HG03520 (cell line): Measurements from ENCODE around the gene M1AP.
A peak's percentile ranks its signal among the peaks of the same experiment; 100 is the strongest.

Experiments used
- ATAC-seq: cut with Tn5 transposase; IDR thresholded peaks from one replicate; pipeline ENCODE4 v1.9.1; 2021; ENCODE audit warnings: mild to moderate bottlenecking, moderate library complexity; ENCODE audit not compliant: unreplicated experiment

Gene M1AP

DNA sequence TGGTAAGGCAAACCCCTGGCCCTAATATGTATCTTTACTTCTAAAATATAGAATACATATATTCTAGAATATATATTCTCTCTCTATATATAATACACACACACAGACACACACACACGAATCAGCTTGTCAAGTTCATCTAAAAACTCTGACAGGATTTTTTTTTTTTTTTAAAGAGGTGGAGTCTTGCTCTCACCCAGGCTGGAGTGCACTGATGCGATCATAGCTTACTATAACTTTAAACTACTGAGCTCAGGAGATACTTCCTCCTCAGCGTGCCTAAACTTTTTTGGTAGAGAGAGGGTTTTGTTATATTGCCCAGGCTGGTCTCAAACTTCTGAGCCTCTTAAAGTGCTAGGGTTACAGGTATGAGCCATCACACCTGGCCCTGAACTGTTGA, 48.5 kb downstream of the M1AP start:
- no peak for ATAC-seq

DNA sequence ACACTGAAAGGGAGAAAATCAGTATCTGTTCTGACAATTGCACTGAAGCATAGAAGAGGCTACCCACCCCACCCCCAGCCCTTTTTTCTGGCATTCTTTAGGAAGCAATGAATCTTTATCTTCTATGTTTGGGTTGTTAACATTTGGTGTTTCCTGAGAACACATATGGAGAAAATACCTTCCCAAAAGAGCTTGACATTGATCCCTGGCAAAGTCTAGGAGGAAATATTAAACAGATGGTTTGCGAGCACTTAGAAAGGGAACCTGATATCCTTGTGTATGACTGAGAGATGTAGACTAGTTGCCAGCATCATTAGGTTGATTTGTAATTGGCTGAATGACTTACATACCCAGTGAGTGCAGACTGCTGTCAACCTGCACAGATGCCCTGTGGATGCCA, 50.7 kb downstream of the M1AP start:
- no peak for ATAC-seq

DNA sequence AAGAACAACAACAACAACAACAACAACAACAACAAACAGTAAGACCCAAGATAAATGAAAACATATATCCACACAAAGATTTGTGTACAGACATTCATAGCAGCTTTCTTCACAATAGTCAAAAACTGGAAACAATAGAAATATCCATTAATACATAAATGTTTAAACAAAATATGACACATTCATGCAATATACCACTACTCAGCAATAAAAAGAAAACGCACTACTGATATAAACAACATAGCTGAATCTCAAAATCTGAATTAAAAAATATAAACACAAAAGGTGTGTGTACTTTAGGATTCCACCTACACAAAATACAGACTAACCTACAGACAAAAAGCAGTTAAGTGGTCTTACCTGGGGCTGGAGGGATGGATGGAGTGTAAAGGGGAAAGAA, 51.5 kb downstream of the M1AP start:
- ATAC-seq: no peak

DNA sequence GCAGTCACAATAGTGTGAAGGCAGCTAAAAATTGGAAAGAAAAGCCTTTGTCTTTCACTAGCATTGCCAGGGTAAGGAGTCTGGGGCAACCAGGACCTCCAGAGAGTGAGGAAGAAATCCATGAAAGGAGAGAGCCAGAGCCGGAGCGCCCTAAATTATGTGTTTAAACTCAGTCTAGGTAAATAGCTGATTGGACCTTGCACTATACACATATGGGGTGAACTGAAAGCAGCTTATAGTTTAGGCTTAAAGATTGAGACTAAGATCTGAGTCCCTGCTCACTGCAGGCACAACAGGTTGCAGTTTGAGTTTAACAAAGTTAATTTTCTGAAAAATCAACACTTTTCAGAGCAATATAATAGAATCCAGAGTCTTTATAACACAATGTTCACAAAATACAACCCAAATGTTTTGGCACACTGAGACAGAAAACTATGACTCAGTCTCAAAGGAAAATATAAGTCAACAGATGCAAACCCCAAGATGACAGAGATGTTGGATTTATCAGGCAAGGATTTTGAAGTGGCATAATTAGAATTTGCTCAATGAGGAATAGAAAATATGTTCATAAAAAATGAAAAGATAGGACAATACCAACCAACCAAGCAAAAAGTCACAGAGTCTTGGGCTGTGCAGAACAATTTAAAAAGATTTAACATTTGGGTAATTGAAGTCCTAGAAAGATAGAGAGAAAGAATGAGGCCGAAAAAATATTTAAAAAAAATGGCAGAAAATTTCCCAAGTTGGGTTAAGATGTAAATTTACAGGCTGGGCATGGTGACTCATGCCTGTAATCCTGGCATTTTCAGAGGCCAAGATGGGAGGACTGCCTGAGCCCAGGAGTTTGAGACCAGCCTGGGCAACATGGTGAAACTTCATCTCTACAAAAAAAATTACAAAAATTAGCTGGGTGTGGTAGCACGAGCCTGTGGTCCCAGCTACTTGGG, 54.0 kb downstream of the M1AP start:
- ATAC-seq: no peak

DNA sequence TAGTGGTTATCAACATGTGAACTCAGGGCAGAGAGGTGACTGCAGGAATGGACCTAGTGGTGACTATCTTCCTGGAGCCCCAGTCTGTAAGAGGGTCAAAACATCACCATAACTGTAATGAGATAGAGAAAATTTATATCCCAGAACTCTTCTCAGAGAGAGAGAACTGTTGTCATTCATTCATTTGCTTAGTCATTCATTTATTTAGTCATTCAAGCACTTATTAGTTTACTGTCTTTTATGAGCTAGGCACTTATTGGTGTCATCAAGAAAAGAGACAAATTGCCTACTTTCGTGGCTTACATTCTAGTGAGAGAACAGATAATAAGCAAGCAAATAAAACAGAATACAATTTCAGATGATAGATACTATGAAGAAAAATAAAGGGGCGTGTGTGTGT, 59.5 kb downstream of the M1AP start:
- no peak for ATAC-seq

DNA sequence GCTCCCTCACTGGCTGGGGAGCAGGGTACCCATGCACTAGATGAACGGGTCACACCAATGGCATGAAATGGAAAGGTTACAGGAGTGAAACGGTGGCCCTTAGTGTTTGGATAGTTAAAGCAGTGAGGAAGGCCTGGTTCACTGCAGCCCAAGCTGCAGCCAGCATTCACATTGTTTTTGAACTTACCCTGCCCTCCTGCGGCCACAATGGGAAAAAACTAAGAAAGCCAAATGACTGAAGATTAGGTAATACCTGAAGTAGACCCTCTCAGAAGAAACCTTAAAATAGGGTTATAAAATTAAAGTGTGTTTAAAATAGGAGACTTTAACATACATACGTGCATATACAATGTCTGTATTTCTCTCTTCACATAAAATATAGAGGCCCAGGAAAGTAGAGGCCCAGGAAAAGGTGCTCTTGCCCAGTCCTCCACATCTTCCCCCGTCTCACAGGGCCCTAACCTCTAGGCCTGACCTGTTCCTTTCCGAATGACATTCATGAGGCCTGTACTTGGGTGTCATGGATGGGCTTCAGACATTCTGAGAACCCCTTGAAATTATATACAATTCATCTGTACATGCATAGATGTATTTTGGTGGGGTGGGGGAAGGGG, 60.4 kb downstream of the M1AP start:
- no peak for ATAC-seq

DNA sequence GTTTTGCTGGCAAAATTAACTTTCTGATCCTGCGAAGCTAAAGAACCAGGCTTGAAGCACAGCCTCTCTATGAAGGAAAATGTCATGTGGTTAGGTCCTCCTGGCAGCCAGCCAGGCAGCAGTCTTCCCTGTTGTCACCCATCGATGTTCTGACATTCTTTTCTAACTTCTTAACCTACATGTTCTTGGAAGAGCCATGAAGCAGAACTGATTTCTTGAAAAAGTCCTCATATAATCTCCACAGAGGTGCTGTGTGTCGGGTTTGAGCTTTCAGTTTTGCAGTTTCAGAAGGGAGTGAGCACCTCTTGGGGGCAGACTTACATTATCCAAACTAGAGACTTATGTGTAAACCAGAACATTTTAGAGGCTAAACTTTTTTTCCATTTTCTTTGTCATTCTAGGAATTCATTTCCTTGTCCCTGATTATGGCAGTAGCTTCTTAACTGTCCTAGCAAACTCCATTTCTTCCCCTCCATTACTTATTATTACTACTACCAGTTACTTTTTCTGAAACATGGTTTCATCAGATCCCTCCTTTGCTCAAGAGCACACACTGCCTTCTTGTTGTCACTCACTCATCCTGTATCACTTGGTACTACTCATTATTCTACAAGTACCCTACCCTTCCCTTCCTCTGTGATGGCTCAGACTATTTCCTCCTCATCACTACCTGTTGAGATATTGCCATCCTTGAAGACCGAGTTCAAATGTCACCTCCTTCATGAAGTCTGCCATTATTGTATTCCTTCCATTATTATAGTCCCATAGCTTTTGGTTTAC, 62.5 kb downstream of the M1AP start:
- peak; percentile 40 for ATAC-seq

DNA sequence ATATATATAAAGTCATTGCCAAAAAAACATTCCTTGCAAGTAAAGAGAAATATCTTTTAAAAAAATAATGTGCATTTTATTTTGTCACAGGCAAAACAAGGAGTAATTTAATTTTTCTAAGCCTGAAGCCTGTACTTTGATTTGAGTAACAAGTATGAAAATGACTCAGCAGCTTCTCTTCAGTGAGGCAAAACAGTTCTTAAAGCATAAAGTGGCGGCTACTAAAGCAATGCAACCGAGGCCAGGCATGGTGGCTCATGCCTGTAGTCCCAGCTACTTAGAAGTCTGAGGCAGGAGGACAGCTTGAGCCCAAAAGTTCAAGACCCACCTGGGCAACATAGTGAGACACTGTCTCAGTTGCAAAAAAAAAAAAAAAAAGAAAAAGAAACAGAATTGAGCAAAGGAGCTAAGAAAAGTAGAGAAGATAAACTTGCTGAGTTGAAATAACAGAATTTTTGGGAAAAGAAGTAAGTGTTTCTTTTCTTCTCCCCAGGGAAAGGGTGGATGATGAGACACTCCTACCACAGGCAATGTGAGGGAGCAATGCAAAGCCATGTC, 64.0 kb downstream of the M1AP start:
- peak; percentile 54 for ATAC-seq

DNA sequence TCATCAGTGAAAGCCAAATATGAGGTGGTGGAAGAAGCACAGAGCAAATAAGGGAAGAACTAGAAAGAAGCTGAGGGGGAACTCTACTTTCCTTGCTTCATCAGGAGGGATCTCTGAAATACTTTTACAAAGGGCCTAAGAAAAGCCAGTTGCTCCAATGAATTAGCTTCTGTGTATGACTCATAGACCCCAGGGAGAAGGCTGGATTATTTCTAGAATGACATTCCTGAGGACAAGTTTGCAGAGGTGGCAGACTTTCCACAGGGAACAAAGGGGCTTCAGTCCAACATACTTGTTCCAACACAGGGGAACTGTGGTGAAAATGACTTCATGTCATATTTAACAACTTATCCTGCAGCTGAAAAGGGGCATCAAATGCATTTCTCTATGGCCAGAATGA, 64.6 kb downstream of the M1AP start:
- no peak for ATAC-seq

DNA sequence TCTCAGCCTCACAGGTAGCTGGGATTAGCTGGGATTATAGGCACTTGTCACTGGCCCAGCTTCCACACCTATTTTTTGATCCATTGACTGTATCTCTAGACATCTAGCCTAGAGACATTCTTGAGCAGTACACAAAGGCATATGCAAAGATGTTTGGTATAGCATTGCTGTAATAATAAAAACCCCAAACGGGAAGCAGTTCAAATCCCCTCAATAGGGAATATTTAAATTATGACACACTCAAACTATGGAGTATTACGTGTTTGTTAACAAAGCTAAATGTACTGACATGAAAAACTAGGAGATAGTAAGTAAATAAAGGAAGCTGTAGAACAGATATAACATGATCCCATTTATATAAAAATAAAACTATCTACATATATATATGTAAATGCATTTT, 65.9 kb downstream of the M1AP start:
- ATAC-seq: no peak

DNA sequence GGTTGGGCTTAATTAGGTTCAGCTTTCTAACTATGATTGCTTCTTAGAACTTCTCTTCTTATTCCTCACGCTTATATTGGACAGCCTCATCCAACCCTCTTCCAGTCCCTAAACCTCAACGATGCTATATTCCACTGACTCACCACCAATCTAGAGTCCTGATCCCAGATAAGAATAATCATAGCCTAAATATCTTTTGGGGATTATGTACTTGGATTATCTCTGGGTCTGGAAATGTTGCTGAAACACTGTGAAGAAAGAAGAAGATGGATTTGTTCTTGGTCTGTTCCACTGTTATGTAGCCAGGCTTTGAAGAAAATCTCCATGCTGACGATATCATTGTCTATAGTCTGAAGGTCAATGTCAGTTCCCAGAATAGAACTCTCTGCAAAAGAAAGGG, 66.7 kb downstream of the M1AP start:
- no peak for ATAC-seq

DNA sequence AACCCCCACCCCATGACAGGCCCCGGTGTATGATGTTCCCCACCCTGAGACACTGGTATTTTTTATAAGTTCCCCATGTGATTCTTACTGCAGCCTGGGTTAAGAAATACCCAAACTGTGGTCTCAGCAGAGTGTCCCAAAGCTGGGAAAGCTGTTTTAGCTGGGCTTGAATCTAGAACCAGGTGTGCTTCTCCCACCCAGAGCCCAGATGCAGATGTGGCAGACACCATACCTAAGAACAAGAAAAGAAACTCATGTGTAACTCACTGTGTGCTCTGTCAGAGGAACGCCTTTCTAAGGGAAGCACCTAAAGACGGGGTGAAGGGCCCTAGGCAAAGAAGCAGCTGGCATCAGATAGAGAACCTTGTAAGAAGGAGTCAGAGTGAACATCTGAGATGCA, 69.7 kb downstream of the M1AP start:
- peak; percentile 51 for ATAC-seq

DNA sequence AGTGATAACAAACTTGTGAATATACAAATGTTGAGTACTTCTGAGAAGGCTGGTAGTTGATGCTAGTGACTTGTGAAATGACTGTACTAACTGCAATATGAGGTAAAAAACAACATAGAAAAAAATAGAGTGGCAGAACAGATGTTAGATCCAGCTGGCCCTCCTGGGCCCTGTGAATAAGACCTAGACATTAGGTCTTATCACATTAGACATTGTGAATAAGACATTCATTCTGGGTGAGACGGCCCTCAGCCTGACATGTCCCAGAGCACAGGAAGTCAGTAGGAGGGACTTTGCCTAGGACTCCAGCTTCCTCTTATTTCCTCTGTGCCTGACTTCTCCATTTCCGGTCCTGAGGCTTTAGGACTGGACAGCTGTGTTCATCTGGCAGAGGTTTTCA, 70.7 kb downstream of the M1AP start:
- peak; percentile 39 for ATAC-seq

DNA sequence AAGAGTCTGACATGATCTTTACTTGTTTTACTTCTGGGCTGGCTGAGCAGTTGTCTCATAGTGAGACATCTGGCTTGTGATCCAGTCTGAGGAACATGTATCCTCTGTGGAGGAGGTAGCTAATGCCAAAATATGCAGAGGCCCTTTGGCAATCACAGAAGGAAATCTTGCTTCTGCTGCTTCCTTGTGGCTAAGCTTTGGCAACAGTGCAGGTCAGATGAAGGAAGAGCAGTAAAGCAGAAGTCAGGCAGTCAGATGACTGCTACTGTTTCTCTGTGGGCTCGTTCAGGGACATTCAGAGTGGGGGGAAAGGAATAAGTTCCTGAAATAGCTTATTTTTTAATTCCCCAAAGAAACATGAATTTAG, 71.3 kb downstream of the M1AP start:
- ATAC-seq: no peak

DNA sequence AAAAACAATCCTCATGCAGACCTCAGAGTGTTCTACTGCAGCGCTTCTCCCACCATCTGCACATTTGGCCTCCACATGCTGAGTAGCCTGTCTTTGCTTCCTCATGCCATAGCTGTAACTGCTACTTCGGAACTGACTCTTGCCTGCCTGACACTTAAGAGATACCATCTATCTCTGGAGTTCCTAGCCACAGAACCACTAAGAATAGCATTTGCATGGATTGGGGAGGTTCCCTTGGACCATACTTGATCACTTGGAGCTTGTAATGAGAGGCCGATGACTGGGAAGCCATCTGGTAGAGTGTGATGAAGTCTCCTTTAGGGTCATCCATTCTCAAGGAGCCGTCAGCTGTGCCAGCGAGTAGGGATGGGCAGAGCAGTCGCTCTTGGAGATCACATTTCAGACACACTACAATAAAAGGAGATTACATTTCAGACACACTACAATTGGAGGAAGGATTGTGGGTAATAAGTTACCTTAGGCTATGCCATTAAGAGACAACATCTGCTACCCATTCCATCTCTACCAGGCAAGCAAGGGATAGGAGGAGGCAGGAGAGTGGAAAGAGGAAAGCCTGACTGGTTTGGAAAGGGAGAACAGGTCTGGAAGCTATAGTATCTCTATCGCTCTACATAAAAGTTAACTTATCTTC, 71.8 kb downstream of the M1AP start:
- no peak for ATAC-seq

DNA sequence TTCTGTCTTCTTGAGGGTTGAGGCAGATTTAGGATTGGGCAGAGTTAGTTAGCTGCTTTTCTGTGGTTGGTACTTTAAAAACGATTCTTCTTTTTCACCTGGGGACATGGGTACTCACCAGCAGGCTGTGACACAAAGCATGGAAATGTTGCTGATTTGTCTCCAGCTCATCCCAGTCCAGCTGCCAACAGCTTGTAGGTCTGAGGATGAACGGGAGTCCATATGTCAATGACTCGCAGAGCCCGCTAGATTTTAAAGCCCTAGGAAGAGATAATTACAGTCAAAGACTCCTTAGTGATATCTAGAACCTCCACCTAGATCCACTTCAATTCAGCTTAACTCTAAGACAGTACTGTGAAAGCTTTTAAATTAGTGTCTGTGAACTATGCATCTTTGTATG, 72.8 kb downstream of the M1AP start:
- ATAC-seq: no peak

DNA sequence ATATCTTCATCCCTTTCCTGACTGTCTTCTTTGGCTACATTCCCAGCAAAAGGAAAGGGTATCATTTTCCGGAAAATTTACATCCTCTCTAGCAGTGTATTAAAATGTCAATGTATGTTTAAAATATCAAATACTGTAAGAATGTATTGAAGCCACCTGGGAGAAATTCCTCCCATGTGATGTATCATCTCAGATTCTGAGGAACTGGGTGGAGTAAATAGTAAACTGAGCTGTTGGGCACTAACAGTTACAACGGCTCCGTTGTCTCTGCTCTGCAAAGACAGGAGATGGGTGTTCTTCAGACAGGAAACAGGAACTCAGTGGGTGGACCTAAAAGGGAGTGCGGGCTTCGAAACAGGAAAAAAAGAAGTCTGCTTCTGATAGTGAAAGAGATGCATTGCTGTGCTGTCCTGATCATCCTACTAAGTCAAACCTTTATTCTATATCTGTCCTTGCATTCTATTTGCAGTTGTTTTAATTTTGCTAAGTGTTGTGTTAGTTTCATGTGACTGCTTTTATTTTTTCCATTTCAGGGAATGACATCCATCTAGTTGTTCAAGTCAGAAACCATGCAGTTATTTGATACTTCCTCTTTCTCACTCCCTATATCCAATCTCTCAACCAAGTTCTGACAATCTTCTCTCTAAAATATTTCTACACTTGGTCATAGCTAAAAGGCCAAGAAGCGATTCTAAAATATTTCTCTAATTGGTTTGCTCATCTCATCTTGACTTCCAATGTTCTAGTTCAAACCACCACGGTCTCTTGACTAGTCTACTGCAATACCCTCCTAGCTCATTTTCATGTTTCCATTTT, 74.2 kb downstream of the M1AP start:
- ATAC-seq: peak; percentile 30

DNA sequence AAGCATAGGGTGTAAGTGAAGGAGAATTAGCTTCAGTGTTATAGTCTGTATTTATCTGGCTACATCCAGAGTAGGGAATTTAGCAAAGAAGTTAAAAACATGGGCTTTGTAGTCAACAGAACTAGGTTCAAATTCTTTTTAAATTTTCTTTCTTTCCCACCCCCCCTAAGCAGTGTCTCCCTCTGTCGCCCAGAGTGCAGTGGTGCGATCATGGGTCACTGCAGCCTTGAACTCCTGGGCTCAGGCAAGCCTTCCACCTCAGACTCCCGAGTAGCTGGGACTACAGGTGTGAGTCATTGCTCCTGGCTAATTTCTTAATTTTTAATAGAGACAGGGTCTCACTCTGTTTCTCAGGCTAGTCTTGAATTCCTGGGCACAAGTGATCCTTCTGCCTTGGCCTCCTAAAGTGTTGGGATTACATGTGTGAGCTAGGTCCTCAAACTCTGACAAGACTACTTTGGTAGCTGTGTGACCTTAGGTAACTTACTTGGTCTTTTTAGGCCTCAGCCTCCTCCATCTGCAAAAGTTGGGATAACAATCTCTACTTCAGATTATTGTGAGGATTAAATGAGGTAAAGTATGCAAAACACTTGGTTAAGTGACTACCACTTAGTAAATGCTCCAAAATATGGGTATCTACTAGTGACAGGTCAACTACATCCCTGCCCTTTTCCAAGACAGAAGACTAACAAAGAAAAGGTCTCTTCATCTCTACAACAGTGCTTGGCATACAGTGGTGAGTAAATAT, 75.8 kb downstream of the M1AP start:
- no peak for ATAC-seq

DNA sequence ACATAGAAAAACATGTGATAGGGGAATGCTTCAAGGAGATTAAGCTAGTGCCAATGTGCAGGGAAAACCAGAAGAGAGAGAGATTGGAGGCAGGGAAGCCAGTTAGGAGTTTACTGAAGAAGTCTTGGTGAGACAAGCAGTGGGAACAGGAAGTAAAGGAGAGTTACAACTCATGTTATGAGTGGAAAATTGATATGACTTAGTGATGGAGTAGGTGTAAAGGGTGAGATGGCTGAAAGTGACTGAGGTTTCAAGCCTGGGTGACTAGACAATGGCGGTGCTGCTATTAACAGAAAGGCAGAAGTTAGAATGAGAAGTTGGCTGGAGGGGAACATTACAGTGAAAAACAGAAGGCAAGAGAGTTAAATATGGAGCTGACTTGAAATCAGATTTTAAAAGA, 77.1 kb downstream of the M1AP start:
- ATAC-seq: peak; percentile 71
